Gastrocnemius medialis (tissue), 4 donors: Measurements from ENCODE around the gene CCPG1. TPM values are rescaled to one million over a fixed set of nuclear protein-coding genes. Genes with fewer than 3 reads are reported as not detected.
A peak's percentile ranks its signal among the peaks of the same experiment; 100 is the strongest.
"Not testable (repeated sequence)": the region's sequence is repeated elsewhere in the genome, so short reads cannot be mapped to it uniquely, and the experiment has no call there.

Source experiments
- ATAC-seq, 2 donors: fragments of 150-250 bp; one replicate each; pipeline ENCODE4 v1.9.1; 2016
- DNase-seq, 2 donors: peaks; one replicate each; pipeline ENCODE4 v3.0.0-alpha.2; 2019
- H3K27ac ChIP-seq, 4 donors: fragments of 200-600 bp; sonication (generic); 1 replicate in 1 of 4; 2 replicates in 3 of 4; pipeline ENCODE4 v1.5.1; 2016 to 2018; ENCODE audit warnings: mild to moderate bottlenecking in 2 of 4, moderate library complexity in 1 of 4
- H3K27me3 ChIP-seq, 3 donors: fragments of 200-600 bp; sonication (generic) in 2 of 3; 1 replicate in 1 of 3; 2 replicates in 2 of 3; pipeline versions ENCODE4 v1.5.1 to v1.6.0; 2016 to 2019; ENCODE audit warnings: mild to moderate bottlenecking in 1 of 3, moderate library complexity in 1 of 3
- H3K36me3 ChIP-seq, 2 donors: fragments of 200-600 bp; sonication (generic) in 1 of 2; one replicate each; pipeline ENCODE4 v1.5.1; 2017 to 2018
- H3K4me1 ChIP-seq, 2 donors: fragments of 200-600 bp; sonication (generic) in 1 of 2; one replicate each; pipeline ENCODE4 v1.5.1; 2016 to 2017; ENCODE audit warnings: mild to moderate bottlenecking in 2 of 2
- H3K4me3 ChIP-seq, 4 donors: fragments of 200-600 bp; sonication (generic) in 3 of 4; 1 replicate in 1 of 4; 2 replicates in 3 of 4; pipeline ENCODE4 v1.5.1; 2016 to 2019; ENCODE audit warnings: mild to moderate bottlenecking in 2 of 4
- H3K9me3 ChIP-seq, 3 donors: fragments of 200-600 bp; sonication (generic) in 2 of 3; 1 replicate in 1 of 3; 2 replicates in 2 of 3; pipeline ENCODE4 v1.5.1; 2016 to 2019
- POLR2A ChIP-seq, 2 donors: fragments of 450-650 bp; IDR thresholded peaks; one replicate each; pipeline ENCODE4 v1.6.1; 2017; ENCODE audit warnings: antibody characterized with exemption in 2 of 2, mild to moderate bottlenecking in 2 of 2, moderate library complexity in 2 of 2
- in situ Hi-C, 4 donors: fragments of 200-750 bp; cut with MboI; loops; one replicate each; pipeline versions ENCODE4 v1.15.0 to v1.8.0; 2017; ENCODE audit warnings: low sequenced_read_pairs in 4 of 4
- intact Hi-C: fragments of 100-400 bp; cut with DNase I; formaldehyde crosslinking; loops from one replicate; pipeline ENCODE4 v1.15.1; 2023; ENCODE audit warnings: low total_unique reads
- total RNA-seq, 4 donors: library from RNA; depleted of rRNA; stranded (reverse); fragments of >200 nt; gene quantifications; one replicate each; pipeline versions ENCODE4 v1.1.0 to v1.2.3, GENCODE V29; 2016
- TF ChIP-seq, protein P1 (sequence below), 5 experiments: fragments of 450-650 bp in 3 of 5; fragments of 200-600 bp in 2 of 5; sonication (generic) in 2 of 5; IDR thresholded peaks in 4 of 5; conservative IDR thresholded peaks in 1 of 5; 1 replicate in 4 of 5; 2 replicates in 1 of 5; pipeline ENCODE4 v1.5.1; 2016 to 2019; ENCODE audit warnings: antibody characterized with exemption in 5 of 5, mild to moderate bottlenecking in 3 of 5, moderate library complexity in 3 of 5

CCPG1 gene
- total RNA-seq, 4 donors from 2014 or later, result 61.6 to 142 (median 103) TPM

DNA sequence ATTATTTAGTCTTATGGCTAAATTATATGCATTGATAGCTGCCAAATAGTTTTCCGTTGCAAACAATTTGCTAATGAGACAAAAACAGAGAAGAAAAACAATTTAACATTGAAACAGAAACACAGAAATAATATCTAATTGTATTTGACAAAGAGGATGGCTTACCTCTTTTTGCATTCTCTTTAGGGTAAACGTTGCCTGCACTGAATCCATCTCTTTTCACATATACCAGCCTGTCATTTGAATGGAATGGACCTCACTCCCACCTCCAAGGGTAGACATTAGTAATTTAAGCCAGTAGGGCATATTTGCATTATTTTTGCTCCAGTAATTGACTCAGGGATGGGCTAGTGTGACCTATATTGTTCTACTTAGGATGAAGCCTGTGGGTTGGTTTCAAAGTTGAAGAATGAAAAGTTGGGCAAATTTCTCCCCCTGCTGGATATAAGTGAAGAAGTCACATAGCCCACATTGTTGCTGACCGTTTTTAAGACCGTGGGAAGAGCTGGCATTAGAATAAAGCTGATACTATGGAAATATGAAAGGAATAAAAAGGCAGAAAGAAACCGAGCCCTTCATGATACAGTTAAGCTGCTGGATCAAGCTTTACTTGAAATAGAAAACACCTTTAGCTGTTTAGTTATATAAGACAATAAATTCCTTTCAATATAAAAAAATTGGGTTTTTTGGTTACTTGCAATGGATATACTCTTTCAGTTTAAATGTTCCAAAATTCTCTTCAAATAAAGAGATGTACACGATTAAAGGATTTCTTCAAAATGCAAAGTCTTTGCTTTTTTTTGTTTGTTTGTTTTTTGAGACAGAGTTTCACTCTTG lies 27.0 kb upstream of the CCPG1 start:
- Histone ChIP-seq H3K27me3 (no peaks in the 10 kb centered on the region), H3K4me3 (no peak overlapping the region), H3K4me1 (no peaks in the 10 kb centered on the region), H3K9me3 (no peaks in the 10 kb centered on the region), H3K27ac (no peak overlapping the region), H3K36me3 (no peaks in the 10 kb centered on the region)
- intact Hi-C loops (loop anchor here (1.0 to 5.0 kb wide), 2 partner anchors 23 to 218 kb away; no protein-coding TSS in a partner anchor), in situ Hi-C loops (loop anchor here (5.0 to 25.0 kb wide), 2 partner anchors 218 to 223 kb away; no protein-coding TSS in a partner anchor)
- ATAC-seq, result peak; percentile 58 to 81
- TF ChIP-seq POLR2A (IDR thresholded peaks at IDR 0.05), result no peak
- TF ChIP-seq, protein P1, sequence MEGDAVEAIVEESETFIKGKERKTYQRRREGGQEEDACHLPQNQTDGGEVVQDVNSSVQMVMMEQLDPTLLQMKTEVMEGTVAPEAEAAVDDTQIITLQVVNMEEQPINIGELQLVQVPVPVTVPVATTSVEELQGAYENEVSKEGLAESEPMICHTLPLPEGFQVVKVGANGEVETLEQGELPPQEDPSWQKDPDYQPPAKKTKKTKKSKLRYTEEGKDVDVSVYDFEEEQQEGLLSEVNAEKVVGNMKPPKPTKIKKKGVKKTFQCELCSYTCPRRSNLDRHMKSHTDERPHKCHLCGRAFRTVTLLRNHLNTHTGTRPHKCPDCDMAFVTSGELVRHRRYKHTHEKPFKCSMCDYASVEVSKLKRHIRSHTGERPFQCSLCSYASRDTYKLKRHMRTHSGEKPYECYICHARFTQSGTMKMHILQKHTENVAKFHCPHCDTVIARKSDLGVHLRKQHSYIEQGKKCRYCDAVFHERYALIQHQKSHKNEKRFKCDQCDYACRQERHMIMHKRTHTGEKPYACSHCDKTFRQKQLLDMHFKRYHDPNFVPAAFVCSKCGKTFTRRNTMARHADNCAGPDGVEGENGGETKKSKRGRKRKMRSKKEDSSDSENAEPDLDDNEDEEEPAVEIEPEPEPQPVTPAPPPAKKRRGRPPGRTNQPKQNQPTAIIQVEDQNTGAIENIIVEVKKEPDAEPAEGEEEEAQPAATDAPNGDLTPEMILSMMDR (IDR thresholded peaks at IDR 0.05 in 4 of 5, conservative IDR thresholded peaks at IDR 0.05 in 1 of 5), result peak in 4 of 5 experiments; percentile 29 to 56 (median 33)
- no peak for DNase-seq

DNA sequence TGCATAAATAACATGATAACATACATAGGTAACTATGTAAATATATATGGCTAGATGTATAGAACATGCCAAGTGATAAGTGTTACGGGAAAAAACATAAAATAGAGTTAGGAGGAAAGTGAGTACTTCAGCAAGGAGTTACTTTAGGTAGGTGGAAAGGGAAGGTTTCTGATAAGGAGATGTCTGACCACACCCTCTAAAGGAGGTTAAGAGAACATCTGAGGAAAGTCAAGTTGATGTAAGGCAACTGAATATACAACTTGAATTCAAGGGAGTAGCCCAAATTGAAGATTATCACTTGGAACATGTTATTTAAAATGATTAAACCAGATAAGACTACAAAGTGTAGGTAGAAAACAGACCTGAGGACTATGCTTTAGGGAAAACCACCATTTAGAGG lies 13.9 kb upstream of the CCPG1 start:
- in situ Hi-C loops (loop anchor here in 1 of 4 donors (25.0 kb wide), 1 partner anchor 110 kb away; the partner anchor contains the start of genes PIGB and PIGBOS1), intact Hi-C loops (no loop called here)
- Histone ChIP-seq H3K4me3 (no peak overlapping the region), H3K9me3 (no peaks in the 10 kb centered on the region), H3K4me1 (no peaks in the 10 kb centered on the region), H3K36me3 (no peaks in the 10 kb centered on the region), H3K27me3 (no peaks in the 10 kb centered on the region), H3K27ac (no peak overlapping the region)
- DNase-seq (no peak), ATAC-seq (no peak)
- no peak for TF ChIP-seq POLR2A (IDR thresholded peaks at IDR 0.05)
- TF ChIP-seq, protein P1 (IDR thresholded peaks at IDR 0.05 in 4 of 5, conservative IDR thresholded peaks at IDR 0.05 in 1 of 5), result no peak

GRCh38 chr15:55420171-55420866 lies 12.2 kb upstream of the CCPG1 start:
- DNase-seq (no peak), ATAC-seq (no peak)
- Histone ChIP-seq H3K4me1 (no peaks in the 10 kb centered on the region), H3K27ac (no peak overlapping the region), H3K9me3 (no peaks in the 10 kb centered on the region), H3K36me3 (no peaks in the 10 kb centered on the region), H3K27me3 (no peaks in the 10 kb centered on the region), H3K4me3 (no peak overlapping the region)
- in situ Hi-C loops (loop anchor here in 1 of 4 donors (25.0 kb wide), 1 partner anchor 108 kb away; the partner anchor contains the start of genes PIGB and PIGBOS1), intact Hi-C loops (no loop called here)
- no peak for TF ChIP-seq POLR2A (IDR thresholded peaks at IDR 0.05)
- TF ChIP-seq, protein P1 (IDR thresholded peaks at IDR 0.05 in 4 of 5, conservative IDR thresholded peaks at IDR 0.05 in 1 of 5), result no peak

DNA sequence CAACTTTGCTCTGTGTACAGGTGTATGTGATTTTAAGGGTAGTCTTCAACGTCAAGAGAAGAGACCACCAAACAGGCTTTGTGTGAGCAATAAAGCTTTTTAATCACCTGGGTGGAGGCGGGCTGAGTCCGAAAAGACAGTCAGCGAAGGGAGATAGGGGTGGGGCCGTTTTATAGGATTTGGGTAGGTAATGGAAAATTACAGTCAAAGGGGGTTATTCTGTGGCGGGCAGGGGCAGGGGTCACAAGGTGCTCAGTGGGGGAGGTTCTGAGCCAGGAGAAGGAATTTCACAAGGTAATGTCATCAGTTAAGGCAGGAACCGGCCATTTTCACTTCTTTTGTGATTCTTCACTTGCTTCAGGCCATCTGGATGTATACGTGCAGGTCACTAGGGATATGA lies 9.5 kb upstream of the CCPG1 start:
- H3K27me3 ChIP-seq, H3K4me1 ChIP-seq, ATAC-seq, H3K9me3 ChIP-seq, H3K27ac ChIP-seq, intact Hi-C loops, DNase-seq, H3K4me3 ChIP-seq, H3K36me3 ChIP-seq: not testable (repeated sequence)
- in situ Hi-C loops, result loop anchor here in 1 of 4 donors (25.0 kb wide), 1 partner anchor 105 kb away; the partner anchor contains the start of genes PIGB and PIGBOS1

- Histone ChIP-seq H3K4me3 (peak overlapping the region; percentile 75 to 84 (median 78)), H3K4me1 (peaks cover 12 to 23% of the 10 kb centered on the region in 2 donors), H3K27ac (peak overlapping the region; percentile 89 to 96 (median 92))
- intact Hi-C loops, result loop anchor here (2.0 to 5.0 kb wide), 3 partner anchors 90 to 223 kb away; partner anchors contain the start of genes PIGB, PIGBOS1 and RSL24D1
- not testable (repeated sequence) for H3K9me3 ChIP-seq, H3K27me3 ChIP-seq, ATAC-seq, DNase-seq, H3K36me3 ChIP-seq
- in situ Hi-C loops, result loop anchor here in 1 of 4 donors (25.0 kb wide), 1 partner anchor 97 kb away; the partner anchor contains the start of genes PIGB and PIGBOS1
These were observed 817 bp upstream of the CCPG1 start for GRCh38 chr15:55408976-55409375.
